ENCODE measurements around the gene SLC25A1.

SLC25A1 gene

GRCh38 chr22:19149047-19149883, 29.3 kb downstream of the SLC25A1 start:
- H3K36me3 Mint-ChIP-seq (ENCODE audit: low read depth), result peaks cover 3% of the 10 kb centered on the region
- H3K27ac Mint-ChIP-seq, result no peak overlapping the region
- peak overlapping the region; percentile 32 for H3K4me3 Mint-ChIP-seq
- peaks cover 9% of the 10 kb centered on the region for H3K4me1 Mint-ChIP-seq (ENCODE audit: low read depth)
- peak; percentile 60 for DNase-seq
- no peaks in the 10 kb centered on the region for H3K9me3 Mint-ChIP-seq
- peaks cover 47% of the 10 kb centered on the region for H3K27me3 Mint-ChIP-seq

- Mint-ChIP-seq H3K27ac (no peak overlapping the region), H3K36me3 (ENCODE audit: low read depth) (peaks cover 8% of the 10 kb centered on the region), H3K9me3 (no peaks in the 10 kb centered on the region), H3K4me3 (no peak overlapping the region), H3K27me3 (peaks cover 43% of the 10 kb centered on the region), H3K4me1 (ENCODE audit: low read depth) (peaks cover 15% of the 10 kb centered on the region)
- no peak for DNase-seq
Observed at GRCh38 chr22:19148417-19149046, 30.0 kb downstream of the SLC25A1 start.

GRCh38 chr22:19147195-19147780, 31.2 kb downstream of the SLC25A1 start:
- Mint-ChIP-seq H3K27ac (no peak overlapping the region), H3K4me1 (ENCODE audit: low read depth) (peaks cover 23% of the 10 kb centered on the region), H3K4me3 (no peak overlapping the region), H3K36me3 (ENCODE audit: low read depth) (peaks cover 15% of the 10 kb centered on the region), H3K9me3 (no peaks in the 10 kb centered on the region), H3K27me3 (peaks cover 34% of the 10 kb centered on the region)
- no peak for DNase-seq

- H3K27ac Mint-ChIP-seq, result no peak overlapping the region
- DNase-seq, result no peak
- H3K27me3 Mint-ChIP-seq, result peaks cover 27% of the 10 kb centered on the region
- H3K36me3 Mint-ChIP-seq (ENCODE audit: low read depth), result peaks cover 23% of the 10 kb centered on the region
- peaks cover 27% of the 10 kb centered on the region for H3K4me1 Mint-ChIP-seq (ENCODE audit: low read depth)
- H3K4me3 Mint-ChIP-seq, result no peak overlapping the region
- no peaks in the 10 kb centered on the region for H3K9me3 Mint-ChIP-seq
Observed at GRCh38 chr22:19146215-19146968, 32.1 kb downstream of the SLC25A1 start.

- H3K4me3 Mint-ChIP-seq, result peak overlapping the region; percentile 98
- peaks cover 47% of the 10 kb centered on the region for H3K36me3 Mint-ChIP-seq (ENCODE audit: low read depth)
- peaks cover 14% of the 10 kb centered on the region for H3K27me3 Mint-ChIP-seq
- H3K27ac Mint-ChIP-seq, result peak overlapping the region; percentile 98
- H3K4me1 Mint-ChIP-seq (ENCODE audit: low read depth), result peaks cover 23% of the 10 kb centered on the region
- no peaks in the 10 kb centered on the region for H3K9me3 Mint-ChIP-seq
- DNase-seq, result peak; percentile 49
Observed at GRCh38 chr22:19143967-19144400, 34.6 kb downstream of the SLC25A1 start.

GRCh38 chr22:19143212-19143611, 35.3 kb downstream of the SLC25A1 start:
- peaks cover 23% of the 10 kb centered on the region for H3K4me1 Mint-ChIP-seq (ENCODE audit: low read depth)
- H3K27ac Mint-ChIP-seq, result peak overlapping the region; percentile 98
- H3K36me3 Mint-ChIP-seq (ENCODE audit: low read depth), result peaks cover 54% of the 10 kb centered on the region
- H3K9me3 Mint-ChIP-seq, result no peaks in the 10 kb centered on the region
- H3K4me3 Mint-ChIP-seq, result peak overlapping the region; percentile 98
- H3K27me3 Mint-ChIP-seq, result peaks cover 7% of the 10 kb centered on the region
- no peak for DNase-seq

- Mint-ChIP-seq H3K9me3 (no peaks in the 10 kb centered on the region), H3K4me1 (ENCODE audit: low read depth) (peaks cover 23% of the 10 kb centered on the region)
Observed at GRCh38 chr22:19142394-19142793, 36.1 kb downstream of the SLC25A1 start.

GRCh38 chr22:19139974-19140373, 38.6 kb downstream of the SLC25A1 start:
- H3K4me1 Mint-ChIP-seq (ENCODE audit: low read depth), result peaks cover 23% of the 10 kb centered on the region
- H3K9me3 Mint-ChIP-seq, result no peaks in the 10 kb centered on the region
- H3K36me3 Mint-ChIP-seq (ENCODE audit: low read depth), result peaks cover 82% of the 10 kb centered on the region
- no peak for DNase-seq
- H3K4me3 Mint-ChIP-seq, result no peak overlapping the region
- H3K27ac Mint-ChIP-seq, result no peak overlapping the region
- H3K27me3 Mint-ChIP-seq, result no peaks in the 10 kb centered on the region

More at GRCh38 chr22:19142394-19142793, 36.1 kb downstream of the SLC25A1 start:
- Mint-ChIP-seq H3K27me3 (no peaks in the 10 kb centered on the region), H3K36me3 (ENCODE audit: low read depth) (peaks cover 62% of the 10 kb centered on the region), H3K27ac (no peak overlapping the region), H3K4me3 (peak overlapping the region; percentile 52)
- DNase-seq, result no peak

- Mint-ChIP-seq H3K4me1 (ENCODE audit: low read depth) (peaks cover 16% of the 10 kb centered on the region), H3K4me3 (no peak overlapping the region)
Observed at GRCh38 chr22:19139001-19139356, 39.6 kb downstream of the SLC25A1 start.

GRCh38 chr22:19138217-19139000, 40.1 kb downstream of the SLC25A1 start:
- H3K9me3 Mint-ChIP-seq, result no peaks in the 10 kb centered on the region
- peaks cover 12% of the 10 kb centered on the region for H3K4me1 Mint-ChIP-seq (ENCODE audit: low read depth)
- peaks cover 88% of the 10 kb centered on the region for H3K36me3 Mint-ChIP-seq (ENCODE audit: low read depth)
- DNase-seq, result no peak
- H3K4me3 Mint-ChIP-seq, result no peak overlapping the region
- no peak overlapping the region for H3K27ac Mint-ChIP-seq
- no peaks in the 10 kb centered on the region for H3K27me3 Mint-ChIP-seq

More at GRCh38 chr22:19139001-19139356, 39.6 kb downstream of the SLC25A1 start:
- no peak overlapping the region for H3K27ac Mint-ChIP-seq
- H3K36me3 Mint-ChIP-seq (ENCODE audit: low read depth), result peaks cover 86% of the 10 kb centered on the region
- DNase-seq, result no peak
- no peaks in the 10 kb centered on the region for H3K9me3 Mint-ChIP-seq
- no peaks in the 10 kb centered on the region for H3K27me3 Mint-ChIP-seq

GRCh38 chr22:19137384-19138216, 40.9 kb downstream of the SLC25A1 start:
- H3K27ac Mint-ChIP-seq, result peak overlapping the region; percentile 11
- H3K27me3 Mint-ChIP-seq, result no peaks in the 10 kb centered on the region
- DNase-seq, result no peak
- peaks cover 6% of the 10 kb centered on the region for H3K4me1 Mint-ChIP-seq (ENCODE audit: low read depth)
- no peak overlapping the region for H3K4me3 Mint-ChIP-seq
- H3K9me3 Mint-ChIP-seq, result no peaks in the 10 kb centered on the region
- peaks cover 92% of the 10 kb centered on the region for H3K36me3 Mint-ChIP-seq (ENCODE audit: low read depth)

GRCh38 chr22:19136915-19137314, 41.6 kb downstream of the SLC25A1 start:
- no peak for DNase-seq
- no peaks in the 10 kb centered on the region for H3K27me3 Mint-ChIP-seq
- no peak overlapping the region for H3K4me3 Mint-ChIP-seq
- H3K36me3 Mint-ChIP-seq (ENCODE audit: low read depth), result peaks cover 92% of the 10 kb centered on the region
- peaks cover 3% of the 10 kb centered on the region for H3K4me1 Mint-ChIP-seq (ENCODE audit: low read depth)
- H3K27ac Mint-ChIP-seq, result peak overlapping the region; percentile 19
- no peaks in the 10 kb centered on the region for H3K9me3 Mint-ChIP-seq

GRCh38 chr22:19134874-19135273, 43.7 kb downstream of the SLC25A1 start:
- Mint-ChIP-seq H3K27ac (no peak overlapping the region), H3K36me3 (ENCODE audit: low read depth) (peaks cover 84% of the 10 kb centered on the region), H3K9me3 (no peaks in the 10 kb centered on the region), H3K27me3 (no peaks in the 10 kb centered on the region), H3K4me1 (ENCODE audit: low read depth) (no peaks in the 10 kb centered on the region), H3K4me3 (no peak overlapping the region)
- DNase-seq, result no peak
